ENCODE measurements around the gene STARD8.
A peak's percentile ranks its signal among the peaks of the same experiment; 100 is the strongest.
"Not testable (repeated sequence)": the region's sequence is repeated elsewhere in the genome, so short reads cannot be mapped to it uniquely, and the experiment has no call there.

The STARD8 gene

GRCh38 chrX:68646421-68646820 lies 1.0 kb upstream of the STARD8 start:
- Histone ChIP-seq H3K27me3 (replicated peaks in 2 of 5; ENCODE audit: control insufficient read depth in 4 of 5, insufficient read depth in 5 of 5, low read length in 4 of 5) (peaks cover 0 to 18% (median 0%) of the 10 kb centered on the region in 5 experiments), H3K9me3 (ENCODE audit: control extremely low read depth in 1 of 5, control insufficient read depth in 4 of 5, insufficient read depth in 2 of 5, low read depth in 1 of 5, low read length in 4 of 5) (no peaks in the 10 kb centered on the region), H3K4me3 (ENCODE audit: control insufficient read depth in 1 of 7, extremely low read depth in 1 of 7, insufficient read depth in 4 of 7, low read depth in 2 of 7, low read length in 6 of 7) (no peak overlapping the region), H3K4me1 (ENCODE audit: control extremely low read depth in 1 of 4, control insufficient read depth in 4 of 4, insufficient read depth in 4 of 4, low read length in 3 of 4) (no peaks in the 10 kb centered on the region), H3K27ac (ENCODE audit: insufficient read depth in 1 of 2, low read depth in 1 of 2, low read length in 2 of 2, poor library complexity in 1 of 2, severe bottlenecking in 2 of 2) (no peak overlapping the region), H3K36me3 (ENCODE audit: control insufficient read depth in 4 of 4, insufficient read depth in 4 of 4, low read length in 3 of 4) (no peaks in the 10 kb centered on the region)
- WGBS (ENCODE audit: insufficient coverage) = 100% methylated on average over 1 of the region's 1 CpG
- CTCF ChIA-PET = no interaction called here
- POLR2A ChIA-PET = no interaction called here
- DNase-seq = no peak

GRCh38 chrX:68648960-68649359 lies 1.5 kb downstream of the STARD8 start:
- no peak for DNase-seq
- Histone ChIP-seq H3K36me3 (ENCODE audit: control insufficient read depth in 4 of 4, insufficient read depth in 4 of 4, low read length in 3 of 4) (no peaks in the 10 kb centered on the region), H3K4me3 (ENCODE audit: control insufficient read depth in 1 of 7, extremely low read depth in 1 of 7, insufficient read depth in 4 of 7, low read depth in 2 of 7, low read length in 6 of 7) (no peak overlapping the region), H3K9me3 (ENCODE audit: control extremely low read depth in 1 of 5, control insufficient read depth in 4 of 5, insufficient read depth in 2 of 5, low read depth in 1 of 5, low read length in 4 of 5) (no peaks in the 10 kb centered on the region), H3K27me3 (replicated peaks in 2 of 5; ENCODE audit: control insufficient read depth in 4 of 5, insufficient read depth in 5 of 5, low read length in 4 of 5) (peaks cover 0 to 18% (median 0%) of the 10 kb centered on the region in 5 experiments), H3K4me1 (ENCODE audit: control extremely low read depth in 1 of 4, control insufficient read depth in 4 of 4, insufficient read depth in 4 of 4, low read length in 3 of 4) (no peaks in the 10 kb centered on the region), H3K27ac (ENCODE audit: insufficient read depth in 1 of 2, low read depth in 1 of 2, low read length in 2 of 2, poor library complexity in 1 of 2, severe bottlenecking in 2 of 2) (no peak overlapping the region)
- ChIA-PET POLR2A (no interaction called here), CTCF (no interaction called here)
- WGBS (ENCODE audit: insufficient coverage) = 72% methylated on average over 5 of the region's 5 CpGs

- peaks cover 0 to 18% (median 0%) of the 10 kb centered on the region in 5 experiments for H3K27me3 ChIP-seq (replicated peaks in 2 of 5; ENCODE audit: control insufficient read depth in 4 of 5, insufficient read depth in 5 of 5, low read length in 4 of 5)
- H3K9me3 ChIP-seq (ENCODE audit: control extremely low read depth in 1 of 5, control insufficient read depth in 4 of 5, insufficient read depth in 2 of 5, low read depth in 1 of 5, low read length in 4 of 5) = no peaks in the 10 kb centered on the region
- ChIA-PET POLR2A (no interaction called here), CTCF (no interaction called here)
- DNase-seq = no peak
- no peak overlapping the region for H3K27ac ChIP-seq (ENCODE audit: insufficient read depth in 1 of 2, low read depth in 1 of 2, low read length in 2 of 2, poor library complexity in 1 of 2, severe bottlenecking in 2 of 2)
- WGBS (ENCODE audit: insufficient coverage) = 92% methylated on average over 3 of the region's 3 CpGs
- H3K4me1 ChIP-seq (ENCODE audit: control extremely low read depth in 1 of 4, control insufficient read depth in 4 of 4, insufficient read depth in 4 of 4, low read length in 3 of 4) = no peaks in the 10 kb centered on the region
- no peaks in the 10 kb centered on the region for H3K36me3 ChIP-seq (ENCODE audit: control insufficient read depth in 4 of 4, insufficient read depth in 4 of 4, low read length in 3 of 4)
- H3K4me3 ChIP-seq (ENCODE audit: control insufficient read depth in 1 of 7, extremely low read depth in 1 of 7, insufficient read depth in 4 of 7, low read depth in 2 of 7, low read length in 6 of 7) = no peak overlapping the region
Observed at GRCh38 chrX:68650491-68650890, 3.0 kb downstream of the STARD8 start.

- H3K4me1 ChIP-seq (ENCODE audit: control extremely low read depth in 1 of 4, control insufficient read depth in 4 of 4, insufficient read depth in 4 of 4, low read length in 3 of 4) = no peaks in the 10 kb centered on the region
- ChIA-PET CTCF (no interaction called here), POLR2A (no interaction called here)
- H3K27ac ChIP-seq (ENCODE audit: insufficient read depth in 1 of 2, low read depth in 1 of 2, low read length in 2 of 2, poor library complexity in 1 of 2, severe bottlenecking in 2 of 2) = no peak overlapping the region
- peaks cover 0 to 18% (median 0%) of the 10 kb centered on the region in 5 experiments for H3K27me3 ChIP-seq (replicated peaks in 2 of 5; ENCODE audit: control insufficient read depth in 4 of 5, insufficient read depth in 5 of 5, low read length in 4 of 5)
- H3K9me3 ChIP-seq (ENCODE audit: control extremely low read depth in 1 of 5, control insufficient read depth in 4 of 5, insufficient read depth in 2 of 5, low read depth in 1 of 5, low read length in 4 of 5) = no peaks in the 10 kb centered on the region
- DNase-seq = no peak
- H3K4me3 ChIP-seq (ENCODE audit: control insufficient read depth in 1 of 7, extremely low read depth in 1 of 7, insufficient read depth in 4 of 7, low read depth in 2 of 7, low read length in 6 of 7) = no peak overlapping the region
- WGBS (ENCODE audit: insufficient coverage) = 93% methylated on average over 7 of the region's 7 CpGs
- H3K36me3 ChIP-seq (ENCODE audit: control insufficient read depth in 4 of 4, insufficient read depth in 4 of 4, low read length in 3 of 4) = no peaks in the 10 kb centered on the region
Observed at GRCh38 chrX:68651110-68651509, 3.6 kb downstream of the STARD8 start.

- Histone ChIP-seq H3K36me3 (ENCODE audit: control insufficient read depth in 4 of 4, insufficient read depth in 4 of 4, low read length in 3 of 4) (no peaks in the 10 kb centered on the region), H3K27ac (ENCODE audit: insufficient read depth in 1 of 2, low read depth in 1 of 2, low read length in 2 of 2, poor library complexity in 1 of 2, severe bottlenecking in 2 of 2) (no peak overlapping the region), H3K27me3 (replicated peaks in 2 of 5; ENCODE audit: control insufficient read depth in 4 of 5, insufficient read depth in 5 of 5, low read length in 4 of 5) (peaks cover 0 to 8% (median 0%) of the 10 kb centered on the region in 5 experiments), H3K4me3 (ENCODE audit: control insufficient read depth in 1 of 7, extremely low read depth in 1 of 7, insufficient read depth in 4 of 7, low read depth in 2 of 7, low read length in 6 of 7) (no peak overlapping the region), H3K4me1 (ENCODE audit: control extremely low read depth in 1 of 4, control insufficient read depth in 4 of 4, insufficient read depth in 4 of 4, low read length in 3 of 4) (no peaks in the 10 kb centered on the region), H3K9me3 (ENCODE audit: control extremely low read depth in 1 of 5, control insufficient read depth in 4 of 5, insufficient read depth in 2 of 5, low read depth in 1 of 5, low read length in 4 of 5) (no peaks in the 10 kb centered on the region)
- ChIA-PET CTCF (no interaction called here), POLR2A (no interaction called here)
- WGBS (ENCODE audit: insufficient coverage) = 90% methylated on average over 2 of the region's 6 CpGs
- DNase-seq = peak in 2 of 3 donors; percentile 22 to 36
Observed at GRCh38 chrX:68652326-68653170, 5.1 kb downstream of the STARD8 start.

- ChIA-PET POLR2A (interaction anchor here (0.6 kb wide), 1 partner anchor 641 kb away, joined by 3 read pairs; no protein-coding TSS in a partner anchor), CTCF (interaction anchor here (0.5 kb wide), 1 partner anchor 65 kb away, joined by 3 read pairs; no protein-coding TSS in a partner anchor)
- 8% methylated on average over 2 of the region's 3 CpGs for WGBS (ENCODE audit: insufficient coverage)
- Histone ChIP-seq H3K27ac (ENCODE audit: insufficient read depth in 1 of 2, low read depth in 1 of 2, low read length in 2 of 2, poor library complexity in 1 of 2, severe bottlenecking in 2 of 2) (no peak overlapping the region), H3K4me1 (ENCODE audit: control extremely low read depth in 1 of 4, control insufficient read depth in 4 of 4, insufficient read depth in 4 of 4, low read length in 3 of 4) (peaks cover 0 to 4% (median 0%) of the 10 kb centered on the region in 4 experiments), H3K27me3 (replicated peaks in 2 of 5; ENCODE audit: control insufficient read depth in 4 of 5, insufficient read depth in 5 of 5, low read length in 4 of 5) (no peaks in the 10 kb centered on the region), H3K36me3 (ENCODE audit: control insufficient read depth in 4 of 4, insufficient read depth in 4 of 4, low read length in 3 of 4) (no peaks in the 10 kb centered on the region), H3K9me3 (ENCODE audit: control extremely low read depth in 1 of 5, control insufficient read depth in 4 of 5, insufficient read depth in 2 of 5, low read depth in 1 of 5, low read length in 4 of 5) (no peaks in the 10 kb centered on the region), H3K4me3 (ENCODE audit: control insufficient read depth in 1 of 7, extremely low read depth in 1 of 7, insufficient read depth in 4 of 7, low read depth in 2 of 7, low read length in 6 of 7) (no peak overlapping the region)
- DNase-seq = peak in 2 of 3 donors; percentile 22 to 38
Observed at GRCh38 chrX:68654693-68655092, 7.2 kb downstream of the STARD8 start.

- H3K9me3 ChIP-seq (ENCODE audit: control extremely low read depth in 1 of 5, control insufficient read depth in 4 of 5, insufficient read depth in 2 of 5, low read depth in 1 of 5, low read length in 4 of 5); CTCF ChIA-PET; H3K27ac ChIP-seq (ENCODE audit: insufficient read depth in 1 of 2, low read depth in 1 of 2, low read length in 2 of 2, poor library complexity in 1 of 2, severe bottlenecking in 2 of 2); H3K4me1 ChIP-seq (ENCODE audit: control extremely low read depth in 1 of 4, control insufficient read depth in 4 of 4, insufficient read depth in 4 of 4, low read length in 3 of 4); H3K36me3 ChIP-seq (ENCODE audit: control insufficient read depth in 4 of 4, insufficient read depth in 4 of 4, low read length in 3 of 4); H3K27me3 ChIP-seq (replicated peaks in 2 of 5; ENCODE audit: control insufficient read depth in 4 of 5, insufficient read depth in 5 of 5, low read length in 4 of 5); DNase-seq; H3K4me3 ChIP-seq (ENCODE audit: control insufficient read depth in 1 of 7, extremely low read depth in 1 of 7, insufficient read depth in 4 of 7, low read depth in 2 of 7, low read length in 6 of 7); POLR2A ChIA-PET: not testable (repeated sequence)
- WGBS (ENCODE audit: insufficient coverage) = no CpG with 5 or more reads among the region's 4 CpGs
Observed at GRCh38 chrX:68656473-68656872, 9.0 kb downstream of the STARD8 start.

Data from common myeloid progenitor, CD34-positive (primary cell).